ENCODE results near the gene MTX1.
"Not testable (repeated sequence)": the region's sequence is repeated elsewhere in the genome, so short reads cannot be mapped to it uniquely, and the experiment has no call there.

Gene MTX1

DNA sequence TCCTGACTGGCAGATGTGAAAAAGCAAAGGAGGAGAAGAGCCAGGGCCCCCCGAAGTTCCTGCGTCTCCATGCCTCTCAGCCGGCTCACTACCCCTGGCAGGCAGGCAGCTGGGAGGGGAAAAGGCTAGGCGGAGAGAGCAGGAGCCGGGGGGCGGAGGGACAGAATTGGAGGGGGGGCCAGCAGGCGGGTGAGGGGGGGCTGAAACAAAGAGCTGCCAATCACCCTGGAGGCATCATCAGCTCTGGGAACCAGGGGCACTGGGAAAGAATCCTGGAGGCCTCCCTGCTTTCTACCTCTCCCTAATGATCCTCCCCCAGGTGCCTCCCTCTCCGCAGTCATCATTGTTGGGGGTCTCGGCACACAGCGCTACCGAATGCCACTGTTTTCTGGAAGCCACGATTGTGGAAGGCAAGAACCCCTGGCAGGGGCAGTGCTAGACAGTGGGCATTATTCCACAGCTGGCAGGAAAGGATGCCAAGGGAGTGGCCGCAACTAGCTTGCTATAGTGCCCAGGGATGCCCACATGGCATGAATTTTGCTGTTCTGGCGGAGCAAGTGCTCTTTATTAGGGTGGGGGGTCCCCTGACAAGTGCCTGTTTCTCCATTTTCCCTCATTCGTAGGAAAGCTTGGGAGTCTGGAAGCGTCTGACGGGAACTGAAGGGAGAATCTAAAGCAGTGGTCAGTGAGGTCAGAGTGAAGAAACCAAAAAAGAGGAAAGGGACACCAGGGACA, 522 bp upstream of the MTX1 start, which contains the start of gene THBS3:
THBS3 (minus strand) TSS at position 92 of the 735 bp plus-strand sequence; CDS start at position 71, 21 bp downstream.
- no peak for DNase-seq (ENCODE audit: low read depth, low spot score)

DNA sequence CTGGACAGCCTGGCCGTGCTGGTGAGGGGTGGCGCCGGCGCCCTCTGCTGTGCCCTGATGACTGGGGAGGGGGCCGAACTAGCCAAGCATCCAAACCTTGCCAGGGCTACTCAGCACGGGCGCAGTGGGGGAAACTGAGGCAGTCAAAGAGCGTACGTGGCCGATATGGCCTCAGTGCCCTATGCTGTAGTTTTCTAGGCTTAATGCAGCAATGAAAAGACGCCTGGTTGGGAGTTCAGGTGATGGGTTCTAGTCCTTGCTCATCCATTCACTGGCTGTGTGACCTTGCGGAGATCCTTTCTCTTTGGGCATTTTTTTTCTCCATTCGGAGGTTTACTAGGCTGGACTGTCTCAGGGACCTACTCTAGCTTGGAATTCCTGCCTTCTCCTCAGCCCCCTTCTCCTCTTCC, 822 bp downstream of the MTX1 start:
- DNase-seq (ENCODE audit: low read depth, low spot score), result no peak

DNA sequence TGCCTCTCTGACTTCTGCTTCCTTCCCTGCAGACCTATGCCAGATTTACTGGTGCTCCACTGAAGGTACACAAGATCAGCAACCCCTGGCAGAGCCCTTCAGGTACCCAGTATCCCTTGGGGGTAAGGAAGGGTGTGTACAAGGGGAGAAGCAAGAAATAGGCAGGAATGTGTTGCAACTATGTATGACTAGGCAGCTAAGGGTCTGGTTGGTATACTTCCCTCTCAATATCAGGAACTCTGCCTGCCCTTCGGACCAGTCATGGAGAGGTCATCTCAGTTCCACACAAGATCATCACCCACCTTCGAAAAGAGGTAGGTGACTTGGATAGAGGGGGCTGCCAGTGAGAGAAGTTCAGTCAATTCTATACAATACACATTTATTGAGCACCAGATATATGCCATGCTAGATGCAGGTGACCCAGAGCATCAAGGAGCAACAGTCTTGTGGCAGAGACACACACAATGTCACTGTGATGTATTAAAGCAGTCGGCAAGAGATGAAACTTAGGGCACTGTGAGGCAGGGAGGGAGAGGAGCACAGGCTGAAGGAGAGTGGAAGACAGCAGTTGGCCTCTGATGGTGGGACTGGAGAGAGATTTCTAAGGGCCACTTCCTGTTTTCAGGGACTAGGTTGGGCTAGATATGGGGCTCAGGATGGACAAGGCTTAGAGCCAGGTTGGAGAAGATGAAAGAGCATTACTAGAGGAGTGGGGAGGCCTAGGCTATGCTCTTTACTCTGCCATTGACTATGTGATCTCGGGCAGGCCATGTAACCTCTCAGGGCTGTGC, 2.0 kb downstream of the MTX1 start:
- no peak for DNase-seq (ENCODE audit: low read depth, low spot score)

DNA sequence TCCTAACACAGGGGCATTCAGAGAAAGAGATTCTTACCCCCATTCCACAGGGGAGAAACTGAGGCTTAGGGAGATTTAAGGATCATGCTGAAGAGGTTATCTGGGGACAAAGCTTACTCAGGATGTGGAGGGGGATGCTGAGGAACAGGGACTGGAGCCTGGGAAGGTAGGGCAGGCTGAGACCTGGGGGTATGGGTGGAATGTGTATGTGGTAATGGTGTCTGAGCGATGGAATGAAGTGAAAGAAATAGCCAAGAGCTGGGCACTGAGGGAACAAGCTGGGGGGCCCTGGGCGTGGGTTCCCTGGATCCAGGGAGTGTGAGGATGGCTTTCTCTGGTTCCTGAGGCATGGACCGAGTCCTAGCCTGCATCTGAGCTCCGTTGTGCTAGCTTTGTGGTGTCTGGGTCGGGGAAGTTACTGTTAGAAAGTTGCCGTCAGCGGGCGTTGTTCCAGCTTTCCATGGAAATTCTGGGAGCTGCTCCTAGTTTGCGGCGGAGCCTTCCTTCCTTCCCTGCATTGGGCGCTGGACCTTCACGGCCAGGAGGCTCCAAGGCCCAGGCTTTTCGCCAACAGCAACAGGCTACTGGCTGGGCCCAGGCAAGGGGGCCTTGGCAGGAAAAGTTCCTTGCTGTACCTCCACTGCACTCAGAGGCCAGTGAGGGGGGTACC, 3.0 kb downstream of the MTX1 start:
- DNase-seq (ENCODE audit: low read depth, low spot score), result not testable (repeated sequence)

DNA sequence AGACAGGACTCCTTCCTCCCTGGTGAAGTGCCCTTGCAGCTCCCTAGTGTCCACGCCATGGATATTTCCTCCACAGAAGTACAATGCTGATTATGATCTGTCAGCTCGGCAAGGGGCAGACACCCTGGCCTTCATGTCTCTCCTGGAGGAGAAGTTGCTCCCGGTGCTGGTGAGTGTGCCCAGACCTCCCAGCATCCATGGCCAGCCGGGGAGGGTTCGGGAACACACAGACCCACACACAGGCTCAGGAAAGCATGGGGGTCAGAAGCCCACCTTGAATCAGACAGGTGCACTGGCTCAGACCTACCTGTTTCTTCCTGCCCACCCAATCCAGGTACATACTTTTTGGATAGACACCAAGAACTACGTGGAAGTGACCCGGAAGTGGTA, 3.6 kb downstream of the MTX1 start:
- not testable (repeated sequence) for DNase-seq (ENCODE audit: low read depth, low spot score)

DNA sequence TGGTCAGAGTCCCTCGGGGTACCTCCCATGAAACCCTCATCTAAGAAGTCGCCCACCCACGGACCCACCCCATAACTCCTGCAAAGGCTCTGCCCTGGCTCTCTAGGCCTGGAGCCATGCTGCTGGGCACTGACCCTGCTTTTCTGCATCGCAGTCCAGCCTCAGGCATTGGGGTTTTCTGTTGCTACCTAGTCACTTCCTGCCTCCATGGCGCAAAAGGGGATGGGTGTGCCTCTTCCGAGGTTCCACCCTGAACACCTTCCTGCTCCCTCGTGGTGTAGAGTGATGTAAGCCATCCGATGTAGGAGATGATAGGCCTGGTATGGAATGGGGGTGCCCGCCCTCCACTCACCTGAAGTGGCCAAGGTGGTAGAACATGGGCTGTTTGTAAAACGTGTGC, 6.2 kb downstream of the MTX1 start:
- DNase-seq (ENCODE audit: low read depth, low spot score), result not testable (repeated sequence)

DNA sequence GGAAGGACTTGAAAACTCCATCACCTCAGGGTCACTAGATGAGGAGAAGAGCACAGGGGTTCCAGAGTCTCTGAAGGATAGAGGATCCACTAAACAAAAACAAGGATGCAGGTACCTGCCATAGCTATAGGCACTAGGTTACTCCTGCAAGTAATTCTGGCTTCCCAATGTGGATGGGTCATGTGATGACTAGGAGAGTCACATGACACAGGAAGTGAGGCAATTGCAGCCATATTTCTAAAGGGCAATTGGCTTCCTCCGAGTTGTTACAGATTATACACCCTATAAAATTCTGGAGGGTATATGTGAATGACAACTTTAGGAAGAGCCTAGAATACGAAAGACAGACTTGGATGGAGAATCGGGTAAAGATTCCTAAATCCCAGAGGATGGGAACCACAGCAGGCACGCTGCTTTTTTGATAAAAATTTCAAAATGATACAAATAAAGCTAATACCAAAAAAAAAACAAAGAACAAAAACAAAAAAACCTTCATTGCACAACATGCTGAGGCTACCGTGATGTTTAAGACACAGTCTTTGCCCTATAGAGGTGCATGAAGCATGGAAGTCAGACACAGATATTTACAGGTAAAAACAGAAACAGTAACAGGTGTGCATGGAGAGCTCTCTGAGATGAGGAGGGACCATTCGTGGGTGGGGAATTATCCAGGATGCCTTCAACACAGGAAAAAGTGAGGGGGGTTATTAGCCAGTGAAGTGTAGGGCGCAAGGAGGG, 10.5 kb downstream of the MTX1 start:
- no peak for DNase-seq (ENCODE audit: low read depth, low spot score)

DNA sequence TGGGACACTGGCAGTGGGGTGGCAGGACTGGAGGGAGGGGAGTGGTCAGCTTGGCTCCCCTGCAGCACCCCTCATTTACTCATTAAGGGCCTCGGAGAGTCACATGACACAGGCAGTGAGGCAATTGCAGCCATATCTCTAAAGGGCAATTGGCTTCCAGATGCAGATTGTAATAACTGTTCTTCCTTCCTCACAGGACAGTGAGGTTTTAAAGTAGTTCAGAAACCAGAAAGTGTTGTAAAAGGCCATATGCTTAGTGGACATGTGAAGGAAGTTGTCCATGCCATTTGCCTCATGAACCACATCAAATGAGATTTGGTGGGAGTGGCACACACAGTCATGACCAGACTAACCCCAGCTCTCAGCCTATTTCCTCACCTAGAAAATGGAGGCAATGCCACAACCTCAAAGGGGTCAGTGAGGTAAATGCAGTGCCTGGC, 11.1 kb downstream of the MTX1 start:
- DNase-seq (ENCODE audit: low read depth, low spot score), result no peak

DNA sequence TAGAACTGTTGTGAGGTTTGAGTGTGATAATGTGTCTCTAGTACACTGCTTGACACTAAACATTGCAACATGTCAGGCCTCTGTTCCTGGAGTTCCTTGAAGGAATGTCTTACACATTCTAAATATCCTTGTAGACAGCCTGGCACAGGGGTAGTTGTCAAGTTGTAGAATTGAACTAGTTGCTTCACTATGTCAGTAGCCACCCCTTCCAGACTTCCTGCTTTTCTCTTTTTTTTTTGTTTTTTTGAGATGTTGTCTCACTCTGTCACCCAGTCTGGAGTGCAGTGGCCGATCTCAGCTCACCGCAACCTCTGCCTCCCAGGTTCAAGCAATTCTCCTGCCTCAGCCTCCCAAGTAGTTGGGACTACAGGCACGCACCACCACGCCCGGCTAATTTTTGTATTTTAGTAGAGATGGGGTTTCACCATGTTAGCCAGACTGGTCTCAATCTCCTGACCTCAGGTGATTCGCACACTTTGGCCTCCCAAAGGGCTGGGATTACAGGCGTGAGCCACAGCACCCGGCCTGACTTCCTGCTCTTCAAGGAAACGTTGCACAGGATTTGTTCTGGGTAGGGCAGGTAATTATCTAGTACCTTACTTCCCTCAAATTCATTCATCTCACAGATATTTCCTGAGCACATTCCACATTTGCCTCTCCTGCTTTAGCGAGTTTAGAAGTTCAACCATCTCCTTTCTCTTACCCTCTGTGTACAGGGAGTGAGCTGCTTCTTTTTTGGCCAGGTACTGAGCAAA, 11.9 kb downstream of the MTX1 start:
- DNase-seq (ENCODE audit: low read depth, low spot score), result not testable (repeated sequence)

DNA sequence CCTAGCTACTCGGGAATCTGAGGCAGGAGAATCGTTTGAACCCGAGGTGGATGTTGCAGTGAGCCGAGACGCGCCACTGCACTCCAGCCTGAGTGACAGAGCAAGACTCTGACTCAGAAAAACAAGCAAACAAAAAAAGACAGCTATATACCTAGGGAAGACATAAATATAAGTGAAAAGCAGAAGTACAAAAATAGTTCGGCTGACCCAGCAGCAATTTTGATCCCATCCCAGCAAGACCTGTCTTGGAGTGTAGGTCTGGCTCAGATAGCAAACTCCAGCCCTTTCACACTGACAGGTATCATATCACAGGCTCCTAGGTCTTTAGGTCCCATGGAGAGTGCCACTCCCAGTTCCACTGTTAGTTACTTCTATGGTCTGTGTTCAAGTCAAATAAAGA, 14.6 kb downstream of the MTX1 start:
- DNase-seq (ENCODE audit: low read depth, low spot score), result no peak

DNA sequence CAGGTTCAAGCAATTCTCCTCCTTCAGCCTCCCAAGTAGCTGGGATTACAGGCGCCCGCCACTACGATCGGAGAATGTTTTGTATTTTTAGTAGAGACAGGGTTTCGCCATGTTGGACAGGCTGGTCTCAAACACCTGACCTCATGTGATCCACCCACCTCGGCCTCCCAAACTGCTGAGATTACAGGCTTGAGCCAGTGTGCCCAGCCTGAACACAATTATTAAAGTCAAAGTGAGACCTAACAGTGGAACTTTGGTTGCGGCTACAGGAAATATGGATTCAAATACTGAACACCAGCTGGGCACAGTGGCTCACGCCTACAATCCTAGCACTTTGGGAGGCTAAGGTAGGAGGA, 16.9 kb downstream of the MTX1 start:
- not testable (repeated sequence) for DNase-seq (ENCODE audit: low read depth, low spot score)

DNA sequence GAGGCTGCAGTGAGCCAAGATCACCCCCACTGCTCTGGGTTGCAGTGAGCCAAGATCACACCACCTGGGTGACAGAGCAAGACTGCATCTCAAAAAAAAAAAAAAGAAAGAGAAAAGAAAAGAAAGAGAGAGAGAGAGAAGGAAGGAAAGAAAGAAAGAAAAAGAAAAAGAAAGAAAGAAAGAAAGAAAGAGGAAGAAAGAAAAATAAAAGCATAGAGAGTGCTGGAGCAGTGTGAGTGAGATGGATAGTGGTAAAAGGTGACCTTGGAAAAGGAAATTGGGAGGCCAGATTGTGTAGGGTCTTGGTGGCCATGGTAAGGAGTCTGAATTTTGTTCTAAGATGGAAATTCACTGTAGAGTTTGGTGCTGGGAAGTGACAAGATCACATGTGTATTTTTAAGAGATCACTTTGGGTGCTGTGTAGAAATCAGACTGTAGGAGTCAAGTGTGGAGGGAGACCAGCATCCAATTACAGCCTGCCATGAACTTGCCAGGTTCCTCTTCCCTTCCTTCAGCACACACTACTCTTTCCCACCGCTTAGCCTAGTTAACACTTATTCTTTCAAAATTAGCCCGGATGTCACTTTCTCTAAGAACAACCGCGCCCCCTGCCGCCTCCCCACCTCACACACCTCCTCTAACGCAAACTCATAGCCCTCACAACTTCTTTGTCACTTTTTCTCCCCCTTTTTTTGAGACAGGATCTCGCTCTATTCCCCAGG, 17.9 kb downstream of the MTX1 start:
- DNase-seq (ENCODE audit: low read depth, low spot score), result no peak

DNA sequence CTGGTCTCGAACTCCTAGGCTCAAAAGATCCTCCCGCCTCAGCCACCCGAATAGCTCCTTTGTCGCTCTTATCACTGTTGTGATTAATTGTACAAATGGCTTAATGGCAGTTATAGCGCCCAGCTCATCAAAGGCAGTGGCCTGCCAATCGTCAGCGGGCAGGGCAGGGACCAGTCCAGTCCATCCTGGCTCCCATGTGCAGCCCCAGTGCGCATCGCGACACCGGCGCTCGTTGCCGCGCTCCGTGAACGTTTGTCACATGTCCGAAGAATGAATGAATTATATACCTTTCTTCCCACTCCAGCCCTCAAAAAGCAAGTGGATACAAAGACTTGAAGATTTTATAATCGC, 18.4 kb downstream of the MTX1 start:
- no peak for DNase-seq (ENCODE audit: low read depth, low spot score)

DNA sequence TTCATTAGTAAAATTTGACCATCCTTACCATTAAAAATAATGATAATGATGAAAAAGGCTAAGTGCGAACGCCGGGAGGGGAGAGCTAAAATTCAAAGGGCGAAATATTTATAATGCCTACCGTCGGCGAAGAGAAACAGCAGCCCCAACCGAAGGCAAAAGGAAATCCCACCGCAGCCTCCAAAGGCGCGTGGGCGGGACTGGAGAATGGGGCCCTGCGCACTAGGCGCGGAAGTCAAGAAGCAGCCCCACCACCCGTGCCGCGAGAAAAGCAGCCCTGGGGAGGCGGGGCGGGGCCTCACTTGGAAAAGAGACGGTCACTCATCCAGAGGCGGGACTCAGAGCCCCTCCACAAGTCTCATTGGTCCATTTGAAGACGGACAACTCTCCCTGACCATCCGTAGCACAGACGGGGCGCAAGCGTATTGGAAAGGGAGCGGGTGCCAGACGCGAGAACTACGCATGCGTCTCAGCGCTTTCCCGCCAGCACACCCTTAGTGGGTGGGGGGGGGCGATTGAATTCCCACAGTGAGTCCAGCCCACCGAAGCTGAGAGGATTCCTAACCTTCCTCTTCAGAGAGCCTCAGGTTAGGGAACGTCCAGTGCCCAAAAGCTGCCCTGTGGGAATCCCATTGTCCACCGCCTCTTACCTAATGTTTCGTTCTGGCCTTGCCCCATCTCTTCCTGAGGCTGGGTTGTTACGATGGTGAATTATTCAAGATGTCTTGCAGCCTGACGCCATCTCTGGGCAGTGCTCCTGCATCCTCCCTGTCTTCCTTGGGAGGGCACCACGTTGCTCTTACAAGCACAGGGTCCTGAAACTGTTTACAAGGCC, 19.0 kb downstream of the MTX1 start:
- peak; percentile 97 for DNase-seq (ENCODE audit: low read depth, low spot score)

DNA sequence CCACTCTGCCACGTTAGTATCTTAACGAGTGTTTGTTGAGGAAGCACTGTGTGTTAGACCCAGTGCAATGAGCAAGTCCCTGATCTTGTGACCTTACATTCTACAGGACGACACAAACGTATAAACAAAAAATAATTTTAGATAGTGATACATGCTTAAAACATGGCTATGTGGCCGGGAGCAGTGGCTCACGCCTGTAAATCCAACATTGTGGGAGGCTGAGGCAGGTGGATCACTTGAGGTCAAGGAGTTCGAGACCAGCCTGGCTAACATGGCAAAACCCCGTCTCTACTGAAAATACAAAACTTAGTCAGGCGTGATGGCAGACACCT, 19.6 kb downstream of the MTX1 start:
- DNase-seq (ENCODE audit: low read depth, low spot score), result no peak

DNA sequence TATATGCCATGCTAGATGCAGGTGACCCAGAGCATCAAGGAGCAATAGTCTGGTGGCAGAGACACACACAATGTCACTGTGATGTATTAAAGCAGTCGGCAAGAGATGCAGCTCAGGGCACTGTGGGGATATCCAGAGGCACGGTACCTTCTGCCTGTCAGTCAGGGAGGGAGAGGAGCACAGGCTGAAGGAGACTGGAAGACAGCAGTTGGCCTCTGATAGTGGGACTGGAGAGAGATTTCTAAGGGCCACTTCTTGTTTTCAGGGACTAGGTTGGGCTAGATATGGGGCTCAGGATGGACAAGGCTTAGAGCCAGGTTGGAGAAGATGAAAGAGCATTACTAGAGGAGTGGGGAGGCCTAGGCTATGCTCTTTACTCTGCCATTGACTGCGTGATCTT, 22.8 kb downstream of the MTX1 start:
- DNase-seq (ENCODE audit: low read depth, low spot score), result not testable (repeated sequence)

DNA sequence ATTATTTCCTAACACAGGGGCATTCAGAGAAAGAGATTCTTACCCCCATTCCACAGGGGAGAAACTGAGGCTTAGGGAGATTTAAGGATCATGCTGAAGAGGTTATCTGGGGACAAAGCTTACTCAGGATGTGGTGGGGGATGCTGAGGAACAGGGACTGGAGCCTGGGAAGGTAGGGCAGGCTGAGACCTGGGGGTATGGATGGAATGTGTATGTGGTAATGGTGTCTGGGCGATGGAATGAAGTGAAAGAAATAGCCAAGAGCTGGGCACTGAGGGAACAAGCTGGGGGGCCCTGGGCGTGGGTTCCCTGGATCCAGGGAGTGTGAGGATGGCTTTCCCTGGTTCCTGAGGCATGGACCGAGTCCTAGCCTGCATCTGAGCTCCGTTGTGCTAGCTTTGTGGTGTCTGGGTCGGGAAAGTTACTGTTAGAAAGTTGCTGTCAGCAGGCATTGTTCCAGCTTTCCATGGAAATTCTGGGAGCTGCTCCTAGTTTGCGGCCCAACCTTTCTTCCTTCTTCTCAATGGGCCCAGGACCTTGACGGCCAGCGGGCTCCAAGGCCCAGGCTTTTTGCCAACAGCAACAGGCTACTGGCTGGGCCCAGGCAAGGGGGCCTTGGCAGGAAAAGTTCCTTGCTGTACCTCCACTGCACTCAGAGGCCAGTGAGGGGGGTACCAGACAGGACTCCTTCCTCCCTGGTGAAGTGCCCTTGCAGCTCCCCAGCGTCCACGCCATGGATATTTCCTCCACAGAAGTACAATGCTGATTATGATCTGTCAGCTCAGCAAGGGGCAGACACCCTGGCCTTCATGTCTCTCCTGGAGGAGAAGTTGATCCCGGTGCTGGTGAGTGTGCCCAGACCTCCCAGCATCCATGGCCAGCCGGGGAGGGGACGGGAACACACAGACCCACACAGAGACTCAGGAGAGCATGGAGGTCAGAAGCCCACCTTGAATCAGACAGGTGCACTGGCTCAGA, 23.8 kb downstream of the MTX1 start:
- not testable (repeated sequence) for DNase-seq (ENCODE audit: low read depth, low spot score)

DNA sequence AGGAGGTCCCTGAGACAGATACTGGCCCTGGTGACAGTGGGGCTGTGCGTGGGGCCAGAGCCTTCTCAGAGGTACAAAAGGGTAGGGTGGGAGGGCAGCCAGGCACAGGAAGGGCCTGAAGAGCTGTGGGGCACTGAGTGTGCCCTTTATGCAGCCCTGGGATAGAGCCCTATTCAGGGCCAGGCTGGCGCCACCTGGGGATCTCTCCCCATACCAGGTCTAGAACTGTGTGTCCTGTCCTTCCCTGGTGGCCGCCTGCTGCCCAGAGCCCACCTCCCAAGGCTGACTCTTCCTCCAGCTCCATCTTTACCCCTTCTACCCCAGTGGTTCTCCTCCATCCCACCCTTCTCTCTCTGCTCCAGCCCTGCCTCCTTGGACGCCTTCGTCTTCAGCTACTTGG, 25.0 kb downstream of the MTX1 start:
- not testable (repeated sequence) for DNase-seq (ENCODE audit: low read depth, low spot score)

All from smooth muscle cell of the brain vasculature (primary cell).